GM19397 (cell line): Measurements from ENCODE around the gene MUC15.
"Not testable (repeated sequence)": the region's sequence is repeated elsewhere in the genome, so short reads cannot be mapped to it uniquely, and the experiment has no call there.

Source experiments
- ATAC-seq: cut with Tn5 transposase; IDR thresholded peaks from one replicate; pipeline ENCODE4 v1.9.1; 2021; ENCODE audit warnings: mild to moderate bottlenecking, moderate library complexity; ENCODE audit not compliant: unreplicated experiment

The MUC15 gene

GRCh38 chr11:26571861-26572654 lies at the start of gene MUC15:
Gene MUC15 (minus strand): TSS chr11:26572263. CDS start chr11:26567094, 5,169 bp downstream.
- ATAC-seq = no peak

- no peak for ATAC-seq
These were observed 49.1 kb upstream of the MUC15 start for GRCh38 chr11:26621132-26621531.

DNA sequence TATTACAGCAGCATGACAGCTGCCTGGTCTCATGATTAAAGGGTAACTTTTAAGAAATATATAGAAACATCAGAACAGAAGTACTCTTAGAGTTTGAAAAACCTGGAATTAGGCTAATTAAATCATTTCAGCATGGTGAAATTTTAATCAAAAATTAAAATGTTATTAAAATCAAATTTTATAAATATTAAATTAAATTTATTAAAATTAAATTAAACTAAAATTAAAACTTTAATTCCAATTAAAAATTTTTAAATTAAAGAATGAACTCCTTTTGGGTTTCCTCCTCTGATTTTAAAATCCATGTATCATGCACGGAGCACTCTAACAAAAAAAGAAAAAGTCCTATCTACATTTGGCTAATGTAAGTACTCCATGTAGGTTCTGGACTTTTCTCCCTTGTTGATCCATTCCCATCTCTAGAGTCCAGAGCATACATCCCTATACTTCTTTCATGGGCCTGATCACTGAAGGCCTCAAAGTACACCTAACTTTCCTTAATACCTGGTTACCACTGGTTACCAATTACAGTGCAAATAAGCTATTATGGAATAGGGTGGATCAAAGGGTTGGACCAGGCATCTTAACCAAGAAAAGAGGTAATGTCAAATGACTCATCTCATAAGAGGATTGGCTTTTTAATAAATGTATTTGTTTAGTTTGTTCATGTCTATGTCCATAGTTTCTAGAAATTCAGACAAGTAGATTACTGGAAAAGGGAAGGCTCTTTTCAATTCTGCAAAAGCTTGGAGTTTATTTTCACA lies 48.4 kb upstream of the MUC15 start:
- ATAC-seq = no peak

DNA sequence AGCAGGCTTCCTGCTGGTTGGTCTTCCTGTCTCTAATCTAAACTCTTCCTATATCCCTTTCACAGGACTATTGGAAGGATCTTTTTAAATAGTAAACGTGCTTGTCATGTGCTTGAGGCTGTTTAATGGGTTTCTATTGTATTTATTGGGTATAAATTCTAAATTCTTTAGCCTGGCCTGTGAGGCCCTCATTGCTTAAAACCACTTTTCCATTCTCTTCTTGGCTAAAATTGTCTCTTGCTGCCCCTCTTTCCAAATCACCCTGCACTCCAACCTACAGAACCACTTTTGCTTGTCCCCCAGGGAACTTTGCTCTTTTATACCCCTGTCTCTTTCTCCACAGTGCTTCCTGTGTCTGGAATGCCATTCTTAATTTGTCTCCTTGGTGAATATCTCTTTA lies 46.4 kb upstream of the MUC15 start:
- no peak for ATAC-seq

- no peak for ATAC-seq
These were observed 41.7 kb upstream of the MUC15 start for GRCh38 chr11:26613759-26614158.

DNA sequence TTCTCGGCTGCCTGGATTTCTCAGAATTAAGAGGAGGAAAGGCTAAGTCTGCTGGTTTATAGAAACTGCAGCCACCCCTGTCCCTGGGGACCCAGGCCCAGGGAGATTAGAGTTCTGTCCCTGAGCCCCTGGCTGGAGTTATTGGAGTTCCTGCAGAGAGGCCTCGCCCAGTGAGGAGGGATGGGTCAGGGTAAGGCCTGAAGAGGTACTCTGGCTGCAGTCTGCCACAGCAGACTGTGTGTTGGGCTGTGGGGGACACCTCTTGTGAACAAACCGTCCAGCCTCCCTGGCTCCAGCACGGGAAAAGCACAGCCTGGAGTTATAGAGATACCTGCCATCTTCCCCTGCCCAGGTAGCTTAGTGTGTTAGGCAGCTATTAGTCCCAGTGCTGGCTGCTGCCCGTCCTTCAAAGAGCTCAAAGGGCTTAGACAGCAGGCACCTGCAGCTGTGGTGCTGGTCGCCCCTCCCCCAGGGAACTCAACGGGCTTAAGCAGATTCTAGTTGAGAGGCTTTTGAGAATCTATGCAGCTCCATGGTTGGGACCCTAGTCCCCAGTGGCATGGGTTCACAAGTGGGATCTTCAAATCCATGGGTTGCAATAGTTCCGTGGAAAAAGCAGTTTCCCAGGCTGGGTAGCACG lies 36.6 kb upstream of the MUC15 start:
- ATAC-seq = no peak

GRCh38 chr11:26607725-26608506 lies 35.9 kb upstream of the MUC15 start:
- ATAC-seq = no peak

DNA sequence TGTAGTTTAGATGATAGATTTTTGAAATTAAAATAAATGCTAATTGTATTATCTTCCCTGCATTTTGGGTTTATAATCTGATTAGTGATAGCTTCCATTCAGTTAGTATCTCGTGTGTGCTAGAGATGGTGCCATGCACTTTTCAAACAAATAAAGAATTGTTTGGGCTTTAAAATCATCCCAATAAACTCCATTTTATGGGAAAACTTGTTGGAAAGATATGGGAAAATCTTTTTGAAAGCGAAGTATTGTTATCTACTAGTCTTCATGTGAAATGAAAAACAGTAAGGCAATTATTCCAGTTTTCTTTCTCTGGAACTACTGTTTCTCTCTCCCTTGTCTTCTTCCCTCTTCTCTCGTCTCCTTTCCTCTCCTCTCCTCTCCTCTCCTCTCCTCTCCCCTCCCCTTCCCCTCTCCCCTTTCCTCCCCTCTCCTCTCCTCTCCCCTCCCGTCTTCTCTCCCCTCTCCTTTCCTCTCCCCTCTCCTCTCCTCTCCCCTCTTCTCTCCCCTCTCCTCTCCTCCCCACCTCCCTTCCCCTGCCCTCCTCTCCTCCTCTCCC lies 27.9 kb upstream of the MUC15 start:
- ATAC-seq = no peak

DNA sequence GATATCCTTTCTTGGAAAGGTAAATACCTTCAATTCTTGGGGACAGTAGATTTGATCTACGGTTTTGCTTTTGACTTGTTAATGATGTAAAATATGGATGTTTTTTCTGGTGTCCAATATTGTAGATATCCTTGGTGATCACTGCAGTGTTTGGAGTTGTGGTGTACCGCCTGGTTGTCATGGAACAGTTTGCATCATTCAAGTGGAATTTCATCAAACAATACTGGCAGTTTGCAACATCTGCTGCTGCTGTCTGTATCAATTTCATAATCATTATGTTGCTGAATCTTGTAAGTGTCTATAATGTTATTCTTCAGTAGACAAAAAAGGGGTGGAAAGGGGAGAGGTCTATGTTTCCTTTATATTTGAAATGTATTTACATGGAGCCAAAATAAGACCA lies 27.4 kb upstream of the MUC15 start:
- no peak for ATAC-seq

DNA sequence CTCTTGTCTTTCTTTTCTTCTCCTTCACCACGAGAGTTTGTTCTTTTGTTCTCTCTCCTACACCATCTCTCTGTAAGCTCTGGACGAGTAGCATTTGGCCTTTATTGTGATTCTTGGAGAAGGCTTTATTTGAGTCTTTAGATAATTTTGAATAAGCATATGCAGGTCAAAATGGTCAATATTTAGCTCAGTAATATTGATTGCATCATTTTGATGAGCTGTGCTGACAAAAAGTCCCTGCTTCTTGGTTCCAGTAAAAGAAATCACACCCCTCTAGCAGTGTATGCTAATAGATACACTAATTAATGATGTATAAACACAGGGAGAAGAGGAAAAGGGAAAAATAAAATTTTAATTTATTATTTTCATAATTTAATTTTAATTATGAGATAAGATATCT lies 25.8 kb upstream of the MUC15 start:
- no peak for ATAC-seq

GRCh38 chr11:26597049-26597689 lies 25.1 kb upstream of the MUC15 start:
- not testable (repeated sequence) for ATAC-seq

DNA sequence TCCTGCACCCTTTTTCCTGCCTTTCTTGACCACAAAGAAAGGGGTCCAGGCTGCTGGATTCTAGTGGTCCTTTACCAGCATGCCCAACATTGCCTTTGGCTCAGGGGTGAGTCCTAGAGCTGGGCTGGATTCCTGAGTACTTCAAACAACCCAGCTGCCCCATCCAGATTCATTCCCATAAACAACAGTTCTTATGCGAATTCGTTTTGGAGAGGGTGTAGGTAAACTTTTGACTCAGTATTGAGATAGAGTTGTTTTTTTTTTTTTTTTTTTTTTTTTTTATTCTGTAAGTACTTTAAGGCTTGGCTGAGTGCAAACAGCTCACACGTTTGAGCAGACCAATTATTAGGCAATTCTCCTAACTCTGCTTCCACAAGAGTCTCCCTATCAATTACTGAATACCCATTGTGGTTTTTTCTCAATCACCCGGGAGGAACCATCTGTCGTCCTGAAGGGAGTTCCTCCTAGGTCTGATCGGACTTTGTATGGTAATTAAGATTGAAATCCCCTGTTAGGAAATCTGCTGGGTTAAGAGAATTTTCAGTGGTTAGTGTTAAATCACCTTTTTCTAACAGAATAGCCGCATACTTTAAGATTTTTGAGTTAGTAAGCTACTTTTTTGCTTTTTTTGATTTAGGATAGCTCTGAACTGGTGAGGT lies 23.3 kb upstream of the MUC15 start:
- ATAC-seq = not testable (repeated sequence)

GRCh38 chr11:26593691-26594090 lies 21.6 kb upstream of the MUC15 start:
- ATAC-seq = no peak

DNA sequence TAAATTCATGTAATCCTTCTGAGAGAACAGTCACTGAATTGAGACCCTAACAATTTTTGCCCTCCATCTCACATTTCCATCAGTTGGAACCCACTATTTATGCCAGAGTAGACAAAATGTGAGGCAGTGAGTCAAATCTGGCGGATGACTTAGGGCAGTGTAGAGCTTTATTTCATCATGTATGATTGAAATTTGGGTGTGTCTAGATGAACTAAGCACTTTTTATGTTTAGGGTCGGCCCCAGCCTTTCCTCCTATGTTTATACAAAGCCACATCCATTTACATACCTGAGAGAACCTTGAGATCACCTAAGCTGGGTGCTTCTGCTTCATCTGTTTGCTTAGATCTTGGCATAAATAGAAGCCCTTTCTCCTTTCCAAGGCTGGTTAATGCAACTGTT lies 15.0 kb upstream of the MUC15 start:
- no peak for ATAC-seq

DNA sequence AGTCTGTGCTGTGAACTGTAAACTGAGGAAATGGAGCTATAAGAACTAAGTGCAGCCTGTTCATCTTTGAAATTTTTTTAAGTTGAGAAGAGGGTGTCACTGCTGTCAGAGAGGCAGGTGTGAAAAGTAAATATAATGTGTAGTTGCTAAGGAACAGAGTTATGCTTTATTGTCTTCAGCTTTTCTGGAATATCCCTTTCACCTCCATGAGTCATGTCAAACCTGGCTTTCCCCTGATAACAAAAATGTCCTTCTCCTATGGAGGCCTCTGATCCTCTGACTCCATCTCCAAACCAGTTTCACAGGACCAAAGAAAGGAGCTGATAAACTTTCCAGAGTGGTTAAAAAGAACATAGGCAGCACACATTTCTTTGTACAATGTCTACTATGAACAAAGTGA lies 12.8 kb upstream of the MUC15 start:
- ATAC-seq = no peak

GRCh38 chr11:26583550-26583949 lies 11.5 kb upstream of the MUC15 start:
- ATAC-seq = no peak

- ATAC-seq = no peak
These were observed 8.9 kb upstream of the MUC15 start for GRCh38 chr11:26580929-26581328.

GRCh38 chr11:26579683-26580082 lies 7.6 kb upstream of the MUC15 start:
- ATAC-seq = no peak

DNA sequence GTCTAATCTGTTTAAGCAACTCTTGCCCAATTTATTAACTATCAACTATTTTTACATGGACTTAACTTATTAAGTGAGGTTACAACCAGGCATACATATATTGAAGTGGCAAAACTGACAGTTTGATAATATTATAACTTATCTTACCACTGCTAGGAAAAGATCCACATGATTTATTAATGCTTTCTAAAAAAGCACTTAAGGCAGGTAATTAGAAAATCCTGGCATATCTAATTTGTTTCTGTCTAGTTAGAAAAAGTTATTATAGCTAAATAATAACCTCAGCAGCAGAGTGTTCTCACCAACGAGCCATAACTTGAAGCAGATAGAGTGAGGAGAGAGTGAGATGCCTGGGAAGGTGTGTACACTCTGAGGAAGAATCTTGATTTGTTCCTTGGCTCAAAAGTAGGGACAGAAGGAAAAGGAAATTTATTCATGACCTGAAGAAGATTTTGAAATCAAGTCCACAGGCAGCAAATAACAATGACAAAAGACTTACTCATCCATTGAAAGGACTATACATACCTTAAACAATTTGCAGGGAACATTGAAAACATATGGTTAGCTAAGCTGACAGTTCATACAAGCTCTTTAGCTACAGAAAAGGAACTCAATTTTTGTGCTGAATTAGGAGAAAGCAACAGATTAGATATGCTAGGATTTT lies 7.1 kb upstream of the MUC15 start:
- ATAC-seq = no peak
